Panc1 (cell line): ENCODE data around the gene OR9A2.

Experiments used
- SIN3A ChIP-seq: IDR thresholded peaks from 2 replicates; pipeline ENCODE4 v1.6.1; 2012; ENCODE audit warnings: low read depth, mild to moderate bottlenecking, low read length, moderate library complexity, borderline replicate concordance; ENCODE audit not compliant: insufficient read depth
- TF ChIP-seq, protein P1 (sequence below): fragments of 450-650 bp; IDR thresholded peaks from 2 replicates; pipeline ENCODE4 v1.5.1; 2017; ENCODE audit warnings: mild to moderate bottlenecking
- TF ChIP-seq, protein P2 (sequence below), 2 experiments: IDR thresholded peaks; 2 replicates each; pipeline ENCODE4 v1.6.1; 2011 to 2012; ENCODE audit warnings: low read depth in 2 of 2, control low read depth in 1 of 2, low read length in 1 of 2, mild to moderate bottlenecking in 1 of 2, moderate library complexity in 1 of 2; ENCODE audit not compliant: insufficient read depth in 1 of 2

DNA sequence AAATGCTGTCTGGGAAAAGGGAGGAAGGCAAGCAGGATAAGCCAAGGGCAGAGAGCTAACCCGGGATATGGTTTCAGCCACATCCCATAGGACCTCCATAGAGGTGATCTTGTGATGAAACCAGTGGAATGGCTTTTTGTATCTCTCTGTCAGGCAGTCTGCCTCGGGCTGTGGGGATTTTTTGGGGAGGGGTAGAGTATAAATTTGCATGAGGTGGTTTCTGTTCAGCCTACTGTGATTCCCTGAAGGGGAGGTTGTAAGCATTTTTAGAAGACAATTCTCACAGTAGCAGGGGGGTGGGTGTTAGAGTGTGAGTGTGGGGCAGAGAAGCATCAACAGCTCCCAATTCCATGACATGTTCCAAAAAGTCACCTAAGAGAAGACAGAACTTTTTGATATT, 11.8 kb downstream of the OR9A2 start:
- TF ChIP-seq, protein P1, sequence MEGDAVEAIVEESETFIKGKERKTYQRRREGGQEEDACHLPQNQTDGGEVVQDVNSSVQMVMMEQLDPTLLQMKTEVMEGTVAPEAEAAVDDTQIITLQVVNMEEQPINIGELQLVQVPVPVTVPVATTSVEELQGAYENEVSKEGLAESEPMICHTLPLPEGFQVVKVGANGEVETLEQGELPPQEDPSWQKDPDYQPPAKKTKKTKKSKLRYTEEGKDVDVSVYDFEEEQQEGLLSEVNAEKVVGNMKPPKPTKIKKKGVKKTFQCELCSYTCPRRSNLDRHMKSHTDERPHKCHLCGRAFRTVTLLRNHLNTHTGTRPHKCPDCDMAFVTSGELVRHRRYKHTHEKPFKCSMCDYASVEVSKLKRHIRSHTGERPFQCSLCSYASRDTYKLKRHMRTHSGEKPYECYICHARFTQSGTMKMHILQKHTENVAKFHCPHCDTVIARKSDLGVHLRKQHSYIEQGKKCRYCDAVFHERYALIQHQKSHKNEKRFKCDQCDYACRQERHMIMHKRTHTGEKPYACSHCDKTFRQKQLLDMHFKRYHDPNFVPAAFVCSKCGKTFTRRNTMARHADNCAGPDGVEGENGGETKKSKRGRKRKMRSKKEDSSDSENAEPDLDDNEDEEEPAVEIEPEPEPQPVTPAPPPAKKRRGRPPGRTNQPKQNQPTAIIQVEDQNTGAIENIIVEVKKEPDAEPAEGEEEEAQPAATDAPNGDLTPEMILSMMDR: no peak
- TF ChIP-seq, protein P2, sequence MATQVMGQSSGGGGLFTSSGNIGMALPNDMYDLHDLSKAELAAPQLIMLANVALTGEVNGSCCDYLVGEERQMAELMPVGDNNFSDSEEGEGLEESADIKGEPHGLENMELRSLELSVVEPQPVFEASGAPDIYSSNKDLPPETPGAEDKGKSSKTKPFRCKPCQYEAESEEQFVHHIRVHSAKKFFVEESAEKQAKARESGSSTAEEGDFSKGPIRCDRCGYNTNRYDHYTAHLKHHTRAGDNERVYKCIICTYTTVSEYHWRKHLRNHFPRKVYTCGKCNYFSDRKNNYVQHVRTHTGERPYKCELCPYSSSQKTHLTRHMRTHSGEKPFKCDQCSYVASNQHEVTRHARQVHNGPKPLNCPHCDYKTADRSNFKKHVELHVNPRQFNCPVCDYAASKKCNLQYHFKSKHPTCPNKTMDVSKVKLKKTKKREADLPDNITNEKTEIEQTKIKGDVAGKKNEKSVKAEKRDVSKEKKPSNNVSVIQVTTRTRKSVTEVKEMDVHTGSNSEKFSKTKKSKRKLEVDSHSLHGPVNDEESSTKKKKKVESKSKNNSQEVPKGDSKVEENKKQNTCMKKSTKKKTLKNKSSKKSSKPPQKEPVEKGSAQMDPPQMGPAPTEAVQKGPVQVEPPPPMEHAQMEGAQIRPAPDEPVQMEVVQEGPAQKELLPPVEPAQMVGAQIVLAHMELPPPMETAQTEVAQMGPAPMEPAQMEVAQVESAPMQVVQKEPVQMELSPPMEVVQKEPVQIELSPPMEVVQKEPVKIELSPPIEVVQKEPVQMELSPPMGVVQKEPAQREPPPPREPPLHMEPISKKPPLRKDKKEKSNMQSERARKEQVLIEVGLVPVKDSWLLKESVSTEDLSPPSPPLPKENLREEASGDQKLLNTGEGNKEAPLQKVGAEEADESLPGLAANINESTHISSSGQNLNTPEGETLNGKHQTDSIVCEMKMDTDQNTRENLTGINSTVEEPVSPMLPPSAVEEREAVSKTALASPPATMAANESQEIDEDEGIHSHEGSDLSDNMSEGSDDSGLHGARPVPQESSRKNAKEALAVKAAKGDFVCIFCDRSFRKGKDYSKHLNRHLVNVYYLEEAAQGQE (IDR thresholded peaks at IDR 0.05; ENCODE audit: insufficient read depth in 1 of 2, low read depth in 2 of 2, low read length in 1 of 2): no peak
- no peak for TF ChIP-seq SIN3A
